HG03457 (cell line): ENCODE data around the gene CD99L2.

Experiments used
- ATAC-seq: cut with Tn5 transposase; IDR thresholded peaks from one replicate; pipeline ENCODE4 v1.9.1; 2021; ENCODE audit warnings: moderate number of reproducible peaks; ENCODE audit not compliant: unreplicated experiment

The CD99L2 gene

DNA sequence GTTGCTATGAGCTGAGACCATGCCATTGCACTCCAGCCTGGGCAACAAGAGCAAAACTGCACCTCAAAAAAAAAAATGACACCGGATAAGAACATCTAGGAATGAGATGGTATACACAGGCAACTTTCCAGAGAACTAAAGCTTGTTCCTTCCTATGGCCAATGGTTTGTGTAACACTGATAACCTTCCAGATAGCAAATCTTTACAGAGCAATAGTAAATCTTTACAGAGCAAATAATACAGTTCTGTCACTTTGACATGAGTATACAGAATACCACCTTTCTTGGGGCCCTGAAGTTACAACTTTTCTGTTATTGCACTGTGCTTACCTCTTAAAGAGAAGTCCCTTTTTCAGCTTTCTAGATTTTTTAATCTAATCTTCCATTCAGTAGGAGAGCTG lies 91.6 kb downstream of the CD99L2 start:
- ATAC-seq = no peak

GRCh38 chrX:150805736-150806135 lies 92.7 kb downstream of the CD99L2 start:
- ATAC-seq = no peak

DNA sequence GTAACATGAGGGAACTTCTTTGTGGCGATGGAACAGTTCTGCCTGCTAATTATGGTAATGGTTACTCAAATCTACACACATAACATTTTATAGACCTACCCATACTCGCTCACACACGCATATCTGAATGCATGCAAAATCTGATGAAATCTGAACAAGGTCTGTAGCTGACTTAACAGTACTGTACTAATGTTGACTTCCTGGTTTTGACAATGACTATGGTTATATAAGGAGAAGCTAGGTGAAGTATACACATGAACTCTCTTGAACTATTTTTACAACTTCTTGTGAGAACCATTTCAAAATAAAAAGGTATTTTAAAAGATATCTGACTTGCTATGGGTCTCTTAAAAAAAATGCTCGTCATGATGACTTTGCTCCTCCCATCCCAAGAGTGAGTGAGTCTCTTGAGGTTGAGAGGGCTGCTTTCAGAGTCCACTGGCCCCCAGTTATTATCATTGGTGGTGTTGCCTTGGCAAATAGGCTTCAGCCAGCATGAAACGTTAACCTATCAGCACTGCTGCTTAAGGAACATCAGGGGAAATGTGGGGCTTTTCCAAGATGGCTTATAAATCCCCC lies 105.4 kb downstream of the CD99L2 start:
- ATAC-seq = no peak

DNA sequence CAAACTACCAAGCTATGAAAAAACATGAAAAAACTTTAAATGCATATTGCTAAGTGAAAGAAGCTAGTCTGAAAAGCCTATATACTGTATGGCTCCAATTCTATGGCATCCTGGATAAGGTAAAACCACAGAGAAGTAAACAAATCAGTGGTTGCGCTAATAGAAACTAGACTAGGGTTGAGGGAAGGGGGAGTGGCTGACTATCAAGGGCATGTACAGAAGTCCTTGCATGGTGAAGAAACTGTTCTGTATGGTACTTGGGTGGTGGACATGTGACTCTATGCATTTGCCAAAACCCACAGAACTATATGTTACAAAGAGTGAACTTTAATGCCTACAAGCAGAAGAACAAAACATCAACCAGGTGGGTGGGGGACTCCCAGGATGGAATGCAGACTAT lies 108.4 kb downstream of the CD99L2 start:
- no peak for ATAC-seq

DNA sequence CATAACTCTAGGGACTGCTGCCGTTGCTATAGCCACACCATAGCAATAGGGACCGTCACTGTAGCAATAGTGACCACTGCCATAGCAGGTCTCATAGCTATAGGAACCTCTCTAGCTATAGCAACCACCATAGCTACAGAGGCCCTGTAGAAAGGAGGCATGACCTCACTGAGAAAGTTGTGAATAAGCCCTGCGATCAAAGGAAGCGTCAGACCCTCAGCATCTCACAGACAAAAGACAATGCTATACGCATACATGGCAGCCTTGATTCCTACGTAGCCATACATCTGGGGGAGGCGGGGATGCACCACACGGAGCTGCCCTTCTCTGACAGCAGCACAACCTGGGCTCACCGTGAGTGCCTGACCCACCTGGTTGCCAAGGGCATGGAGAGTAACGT lies 116.8 kb downstream of the CD99L2 start:
- ATAC-seq = no peak

- ATAC-seq = no peak
Observed at GRCh38 chrX:150779385-150779784, 119.1 kb downstream of the CD99L2 start.

GRCh38 chrX:150777328-150777992 lies 121.0 kb downstream of the CD99L2 start:
- no peak for ATAC-seq

GRCh38 chrX:150775569-150776350 lies 122.7 kb downstream of the CD99L2 start:
- ATAC-seq = no peak

DNA sequence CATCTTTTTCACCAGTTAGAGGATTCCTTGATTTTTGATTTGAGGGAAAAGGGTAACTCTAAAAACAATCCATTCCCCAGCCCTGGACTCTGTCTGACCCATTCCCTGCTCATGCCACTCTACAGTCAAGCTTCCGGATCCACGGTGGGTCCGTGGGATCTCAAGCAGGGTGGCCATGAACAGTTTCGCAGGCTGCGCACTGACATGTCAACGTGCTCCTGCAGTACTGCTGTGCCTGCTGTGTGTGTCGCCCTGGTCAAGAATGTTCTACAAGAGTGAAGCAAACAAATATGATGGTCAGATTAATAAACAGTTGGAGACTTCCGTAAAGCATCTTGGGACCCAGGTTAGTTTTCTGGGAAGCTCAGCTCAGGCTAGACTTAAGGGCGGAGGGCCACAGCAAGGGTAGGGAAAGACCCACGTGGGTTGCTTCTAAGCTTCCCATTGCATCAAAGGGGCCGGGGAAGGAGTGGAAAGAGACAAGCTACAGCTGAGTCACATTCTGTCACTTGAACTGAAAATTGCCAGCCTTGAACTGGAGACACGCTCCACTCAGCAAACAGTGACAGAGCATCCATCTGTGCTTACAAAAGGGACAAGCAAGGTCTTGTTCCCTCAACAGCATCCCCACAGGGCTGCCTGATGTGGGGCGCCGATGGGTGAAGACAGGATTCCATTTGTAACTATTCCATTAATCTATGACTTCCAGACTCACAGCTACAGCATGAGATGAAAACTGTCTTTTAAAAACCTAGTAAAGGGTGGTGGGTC lies 123.5 kb downstream of the CD99L2 start:
- ATAC-seq = no peak

DNA sequence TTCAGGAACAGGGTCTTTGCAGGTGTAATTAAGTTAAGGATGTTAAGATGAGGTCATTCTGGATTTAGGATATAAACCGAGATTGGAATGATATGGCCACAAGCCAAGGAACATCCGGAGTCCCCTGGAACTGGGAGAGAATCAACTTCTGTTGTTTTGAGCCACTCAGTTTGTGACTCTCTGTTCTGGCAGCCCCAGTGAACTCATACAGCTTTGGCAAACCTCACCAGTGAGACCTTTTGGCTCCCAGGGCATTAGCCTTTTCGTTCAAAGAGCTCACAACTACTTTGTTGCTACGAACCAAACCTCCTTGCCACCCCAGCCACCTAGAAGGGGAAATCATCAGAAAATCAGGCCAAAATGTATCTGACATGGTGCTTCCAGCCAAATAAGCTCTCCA lies 124.8 kb downstream of the CD99L2 start:
- ATAC-seq = no peak

DNA sequence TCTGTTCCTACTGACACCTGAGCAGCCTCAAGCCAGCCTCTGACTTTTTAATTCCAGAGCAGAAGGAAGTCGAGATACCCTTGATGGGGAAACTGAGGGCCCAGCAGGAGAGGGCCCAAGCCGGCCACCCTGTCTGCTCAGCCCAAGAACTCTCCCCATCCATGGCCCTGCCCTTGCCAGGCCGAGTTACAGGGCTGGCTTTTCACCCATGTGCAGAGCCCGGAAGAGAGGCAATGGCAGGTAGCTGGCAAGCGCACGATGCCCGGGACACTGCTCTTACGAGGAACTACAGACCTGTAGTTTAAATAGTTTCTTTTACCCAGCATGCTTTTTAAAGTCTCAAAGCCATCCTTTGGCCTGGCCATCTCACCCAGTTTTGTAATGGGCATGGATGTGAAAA lies 125.4 kb downstream of the CD99L2 start:
- ATAC-seq = no peak

DNA sequence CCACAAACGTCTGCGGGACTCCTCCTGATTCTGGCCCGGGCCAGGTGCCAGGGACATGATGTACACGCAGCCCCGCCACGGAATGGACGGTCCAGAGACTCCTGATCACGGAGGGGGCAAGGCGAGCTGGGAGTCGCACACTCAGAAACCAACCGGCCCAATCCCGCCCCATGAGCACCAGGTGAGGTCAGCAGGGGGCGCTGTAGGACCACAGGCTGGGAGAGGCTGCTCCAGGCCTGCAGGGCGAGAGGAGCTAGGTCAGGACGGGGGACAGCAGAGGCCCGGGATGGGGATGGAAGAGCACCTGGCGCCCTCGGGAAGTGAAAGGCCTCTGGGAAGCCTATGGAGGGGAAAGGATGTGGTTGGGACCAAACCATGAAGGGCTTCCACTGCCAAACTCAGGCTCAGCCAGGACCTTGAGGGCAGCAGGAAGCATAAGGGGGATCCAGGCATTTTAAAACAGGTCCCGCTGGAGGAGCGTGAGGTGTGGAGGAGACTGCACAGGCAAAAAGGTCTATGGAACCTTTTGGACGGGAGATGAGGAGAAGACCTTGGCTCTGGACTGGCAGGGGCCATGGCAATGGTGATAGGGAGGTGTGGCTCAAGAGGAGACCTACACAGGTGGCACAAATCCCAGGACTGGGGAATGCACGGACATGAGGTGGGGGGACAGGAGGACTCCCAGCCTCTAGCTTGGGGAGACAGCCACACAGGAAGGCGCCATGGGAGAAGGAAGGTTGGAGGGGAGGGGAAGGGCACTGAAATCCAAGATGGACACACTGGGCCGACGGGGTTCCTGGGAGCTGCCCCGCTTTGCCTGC lies 126.1 kb downstream of the CD99L2 start:
- ATAC-seq = peak; percentile 67

DNA sequence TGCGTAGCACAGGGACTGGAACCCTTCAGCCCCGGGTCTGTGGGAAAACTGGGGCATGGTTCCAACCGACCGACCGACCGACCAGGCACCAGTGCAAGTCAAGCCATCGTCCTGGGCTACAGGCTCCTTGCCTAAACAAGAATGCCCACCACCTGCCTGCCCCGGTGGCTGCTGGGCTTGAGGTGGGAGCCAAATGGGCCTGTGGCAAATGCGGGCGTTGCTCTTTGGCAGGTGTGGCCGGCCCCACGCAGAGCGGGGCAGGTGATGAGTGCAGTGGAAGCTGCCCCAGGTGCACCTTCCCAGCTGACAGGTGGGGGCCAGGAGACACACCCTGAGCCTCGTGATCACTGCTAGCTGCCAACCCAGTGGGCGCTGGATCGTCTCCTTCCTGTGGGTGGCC lies 127.4 kb downstream of the CD99L2 start:
- ATAC-seq = no peak

GRCh38 chrX:150770623-150771022 lies 127.8 kb downstream of the CD99L2 start:
- no peak for ATAC-seq

DNA sequence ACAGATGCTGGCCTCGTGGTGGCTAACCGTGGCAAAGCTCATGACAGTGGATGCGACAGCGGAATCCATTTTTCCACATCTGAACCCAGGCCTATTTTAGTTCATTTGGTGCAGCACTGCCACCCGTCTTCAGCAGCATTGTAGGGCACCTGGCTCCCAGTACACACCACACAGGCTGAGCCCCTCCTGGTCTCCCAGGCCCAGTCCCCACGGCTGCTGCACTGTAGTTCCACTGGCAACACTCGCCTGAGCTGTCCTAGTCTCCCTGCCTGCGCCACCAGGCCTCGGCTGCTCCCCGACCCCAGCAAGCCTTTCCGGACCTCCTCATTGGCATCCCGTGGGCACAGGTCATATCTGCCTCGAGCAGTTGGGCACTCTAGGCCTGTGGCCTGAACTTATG lies 129.1 kb downstream of the CD99L2 start:
- no peak for ATAC-seq

GRCh38 chrX:150768580-150769190 lies 129.8 kb downstream of the CD99L2 start:
- no peak for ATAC-seq

DNA sequence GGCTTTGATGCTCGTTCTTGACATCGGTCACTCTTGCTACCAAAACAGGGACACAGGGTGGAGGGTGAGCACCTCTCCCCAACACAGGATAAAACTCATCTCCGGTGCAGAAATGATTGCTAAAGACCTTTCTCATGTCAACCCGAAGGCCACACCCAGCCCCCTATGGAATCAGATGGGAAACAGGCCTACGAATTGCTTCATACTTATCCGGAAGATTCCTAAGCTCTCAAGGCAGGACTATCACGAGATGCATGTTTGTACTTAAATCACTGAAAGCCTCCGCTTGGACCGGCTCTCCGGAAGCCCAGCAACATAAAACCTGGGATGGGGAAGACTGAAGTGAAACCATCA lies 130.4 kb downstream of the CD99L2 start:
- ATAC-seq = no peak

DNA sequence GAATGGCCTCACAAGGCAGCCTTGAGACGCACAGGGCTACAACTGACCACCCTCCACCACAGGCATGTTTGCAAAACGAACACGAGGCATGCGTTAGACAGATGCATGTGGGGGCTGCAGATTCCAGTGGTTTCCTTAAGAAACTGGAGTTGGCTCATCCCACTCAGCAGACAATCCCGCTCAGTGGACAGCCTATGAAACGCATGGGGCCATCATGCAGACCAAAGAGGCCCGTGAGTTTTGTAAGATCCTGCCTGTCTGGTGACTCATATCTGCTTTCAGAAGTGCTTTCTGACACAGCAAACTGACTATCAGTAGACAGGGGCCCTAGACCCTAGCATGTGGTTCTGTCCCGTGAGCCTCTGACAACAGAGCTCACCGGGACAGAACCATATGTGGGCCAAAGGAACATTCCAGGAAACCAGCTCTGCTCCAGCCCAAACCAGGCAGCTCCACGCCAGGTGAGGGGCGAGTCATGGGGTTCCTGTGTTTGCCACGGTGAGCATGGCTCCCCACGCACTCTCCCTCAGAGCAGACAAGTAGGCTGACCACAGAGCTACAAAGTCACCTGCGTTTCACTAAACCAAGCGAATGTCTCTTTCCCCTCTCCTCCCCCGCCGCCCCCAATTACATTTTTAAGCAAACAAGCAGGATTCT lies 130.9 kb downstream of the CD99L2 start:
- ATAC-seq = no peak

- no peak for ATAC-seq
Observed at GRCh38 chrX:150767045-150767395, 131.4 kb downstream of the CD99L2 start.
